Measurements from ENCODE around the gene AHCYL2.

GRCh38 chr7:129461809-129462208, 237.0 kb downstream of the AHCYL2 start:
- TF ChIP-seq, protein P1, sequence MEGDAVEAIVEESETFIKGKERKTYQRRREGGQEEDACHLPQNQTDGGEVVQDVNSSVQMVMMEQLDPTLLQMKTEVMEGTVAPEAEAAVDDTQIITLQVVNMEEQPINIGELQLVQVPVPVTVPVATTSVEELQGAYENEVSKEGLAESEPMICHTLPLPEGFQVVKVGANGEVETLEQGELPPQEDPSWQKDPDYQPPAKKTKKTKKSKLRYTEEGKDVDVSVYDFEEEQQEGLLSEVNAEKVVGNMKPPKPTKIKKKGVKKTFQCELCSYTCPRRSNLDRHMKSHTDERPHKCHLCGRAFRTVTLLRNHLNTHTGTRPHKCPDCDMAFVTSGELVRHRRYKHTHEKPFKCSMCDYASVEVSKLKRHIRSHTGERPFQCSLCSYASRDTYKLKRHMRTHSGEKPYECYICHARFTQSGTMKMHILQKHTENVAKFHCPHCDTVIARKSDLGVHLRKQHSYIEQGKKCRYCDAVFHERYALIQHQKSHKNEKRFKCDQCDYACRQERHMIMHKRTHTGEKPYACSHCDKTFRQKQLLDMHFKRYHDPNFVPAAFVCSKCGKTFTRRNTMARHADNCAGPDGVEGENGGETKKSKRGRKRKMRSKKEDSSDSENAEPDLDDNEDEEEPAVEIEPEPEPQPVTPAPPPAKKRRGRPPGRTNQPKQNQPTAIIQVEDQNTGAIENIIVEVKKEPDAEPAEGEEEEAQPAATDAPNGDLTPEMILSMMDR (IDR thresholded peaks at IDR 0.05) = no peak
- no peak for TF ChIP-seq POLR2A (IDR thresholded peaks at IDR 0.05)

Measured in gastroesophageal sphincter (tissue), 3 donors.